HG03159 (cell line): ENCODE data around the gene EIF2D.
"Not testable (repeated sequence)": the region's sequence is repeated elsewhere in the genome, so short reads cannot be mapped to it uniquely, and the experiment has no call there.

Experiments
- ATAC-seq: cut with Tn5 transposase; IDR thresholded peaks from one replicate; pipeline ENCODE4 v1.9.1; 2021; ENCODE audit warnings: mild to moderate bottlenecking, moderate library complexity; ENCODE audit not compliant: unreplicated experiment

The EIF2D gene

DNA sequence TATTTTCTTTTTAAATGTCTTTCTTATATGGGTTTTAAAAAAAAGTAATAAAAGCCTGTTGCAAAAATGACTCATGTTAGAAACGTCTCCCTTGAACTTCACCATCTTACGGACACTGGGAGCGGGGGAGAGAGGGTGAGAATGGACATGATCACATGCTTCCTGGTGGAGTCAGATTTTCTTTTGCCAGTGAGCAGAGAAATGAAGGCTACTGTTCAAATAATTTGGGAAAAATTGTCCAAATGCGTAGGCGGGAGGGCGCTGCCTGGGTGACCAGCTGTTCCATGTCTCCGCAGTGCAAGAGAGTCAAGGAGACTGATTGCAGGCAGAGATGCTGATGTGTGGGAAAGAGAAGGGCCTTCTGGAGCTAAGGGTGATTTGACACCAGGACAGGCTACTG is 23.1 kb downstream of the EIF2D start:
- no peak for ATAC-seq

DNA sequence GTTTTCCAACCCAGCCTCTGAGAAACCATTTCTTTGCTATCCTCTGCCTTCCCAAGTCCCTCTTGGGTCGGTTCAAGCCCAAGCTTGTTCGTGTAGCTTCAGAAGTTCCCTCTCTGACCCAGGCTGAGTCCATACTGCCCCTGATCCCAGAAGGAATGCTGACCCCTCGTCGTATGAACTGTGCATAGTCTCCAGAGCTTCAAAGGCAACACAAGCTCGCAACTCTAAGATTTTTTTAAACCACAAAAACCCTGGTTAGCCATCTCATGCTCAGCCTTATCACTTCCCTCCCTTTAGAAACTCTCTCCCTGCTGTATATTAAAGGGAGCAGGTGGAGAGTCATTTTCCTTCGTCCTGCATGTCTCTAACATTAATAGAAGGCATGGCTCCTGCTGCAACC is 23.8 kb downstream of the EIF2D start:
- ATAC-seq, result no peak

DNA sequence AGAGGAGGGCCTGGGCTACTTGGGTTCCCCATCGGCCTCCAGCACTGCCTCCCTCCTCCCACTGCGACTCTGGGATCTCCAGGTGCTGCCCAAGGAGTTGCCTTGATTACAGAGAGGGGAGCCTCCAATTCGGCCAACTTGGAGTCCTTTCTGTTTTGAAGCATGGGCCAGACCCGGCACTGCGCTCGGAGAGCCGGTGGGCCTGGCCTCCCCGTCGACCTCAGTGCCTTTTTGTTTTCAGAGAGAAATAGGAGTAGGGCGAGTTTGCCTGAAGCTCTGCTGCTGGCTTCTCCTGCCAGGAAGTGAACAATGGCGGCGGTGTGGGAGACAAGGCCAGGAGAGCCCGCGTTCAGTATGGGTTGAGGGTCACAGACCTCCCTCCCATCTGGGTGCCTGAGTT is 24.4 kb downstream of the EIF2D start:
- no peak for ATAC-seq

DNA sequence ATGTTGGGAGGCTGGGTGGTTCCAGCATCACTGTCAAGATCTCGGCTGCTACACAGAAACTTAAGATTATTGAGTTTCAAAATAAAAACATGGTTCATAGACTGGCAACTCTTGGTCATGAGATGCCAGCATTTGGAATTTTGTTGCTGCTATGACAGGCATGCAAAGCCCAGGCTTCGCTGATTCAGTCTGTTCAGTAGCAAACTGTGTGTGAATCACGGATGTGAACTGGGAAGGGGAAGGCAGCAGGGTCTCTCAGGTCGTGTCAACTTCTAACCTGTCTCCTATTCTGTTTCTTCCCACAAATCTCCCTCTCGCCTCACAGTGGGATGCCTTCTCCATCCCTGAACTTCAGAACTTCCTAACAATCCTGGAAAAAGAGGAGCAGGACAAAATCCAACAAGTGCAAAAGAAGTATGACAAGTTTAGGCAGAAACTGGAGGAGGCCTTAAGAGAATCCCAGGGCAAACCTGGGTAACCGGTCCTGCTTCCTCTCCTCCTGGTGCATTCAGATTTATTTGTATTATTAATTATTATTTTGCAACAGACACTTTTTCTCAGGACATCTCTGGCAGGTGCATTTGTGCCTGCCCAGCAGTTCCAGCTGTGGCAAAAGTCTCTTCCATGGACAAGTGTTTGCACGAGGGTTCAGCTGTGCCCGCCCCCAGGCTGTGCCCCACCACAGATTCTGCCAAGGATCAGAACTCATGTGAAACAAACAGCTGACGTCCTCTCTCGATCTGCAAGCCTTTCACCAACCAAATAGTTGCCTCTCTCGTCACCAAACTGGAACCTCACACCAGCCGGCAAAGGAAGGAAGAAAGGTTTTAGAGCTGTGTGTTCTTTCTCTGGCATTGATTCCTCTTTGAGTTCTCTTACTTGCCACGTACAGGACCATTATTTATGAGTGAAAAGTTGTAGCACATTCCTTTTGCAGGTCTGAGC is 25.5 kb downstream of the EIF2D start:
- ATAC-seq, result no peak

DNA sequence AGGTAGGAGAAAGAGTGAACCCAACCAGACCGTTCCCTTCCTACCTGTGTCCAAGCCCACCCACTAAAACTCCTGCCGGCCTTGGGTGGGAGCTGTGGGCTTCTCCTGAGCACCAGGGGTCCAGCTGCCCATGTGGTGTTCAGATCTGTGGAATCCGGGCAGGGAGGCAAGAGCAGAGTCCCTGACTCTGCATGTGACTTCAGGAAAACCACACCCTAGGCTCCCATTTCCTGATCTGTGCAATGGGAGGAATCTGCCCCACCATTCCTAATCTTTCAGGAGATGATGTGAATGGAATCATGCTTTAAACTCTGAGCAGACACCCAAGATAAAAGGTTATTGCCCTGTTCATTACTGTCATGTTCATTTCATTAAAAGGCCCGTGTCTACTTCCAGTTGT is 27.6 kb downstream of the EIF2D start:
- ATAC-seq, result no peak

DNA sequence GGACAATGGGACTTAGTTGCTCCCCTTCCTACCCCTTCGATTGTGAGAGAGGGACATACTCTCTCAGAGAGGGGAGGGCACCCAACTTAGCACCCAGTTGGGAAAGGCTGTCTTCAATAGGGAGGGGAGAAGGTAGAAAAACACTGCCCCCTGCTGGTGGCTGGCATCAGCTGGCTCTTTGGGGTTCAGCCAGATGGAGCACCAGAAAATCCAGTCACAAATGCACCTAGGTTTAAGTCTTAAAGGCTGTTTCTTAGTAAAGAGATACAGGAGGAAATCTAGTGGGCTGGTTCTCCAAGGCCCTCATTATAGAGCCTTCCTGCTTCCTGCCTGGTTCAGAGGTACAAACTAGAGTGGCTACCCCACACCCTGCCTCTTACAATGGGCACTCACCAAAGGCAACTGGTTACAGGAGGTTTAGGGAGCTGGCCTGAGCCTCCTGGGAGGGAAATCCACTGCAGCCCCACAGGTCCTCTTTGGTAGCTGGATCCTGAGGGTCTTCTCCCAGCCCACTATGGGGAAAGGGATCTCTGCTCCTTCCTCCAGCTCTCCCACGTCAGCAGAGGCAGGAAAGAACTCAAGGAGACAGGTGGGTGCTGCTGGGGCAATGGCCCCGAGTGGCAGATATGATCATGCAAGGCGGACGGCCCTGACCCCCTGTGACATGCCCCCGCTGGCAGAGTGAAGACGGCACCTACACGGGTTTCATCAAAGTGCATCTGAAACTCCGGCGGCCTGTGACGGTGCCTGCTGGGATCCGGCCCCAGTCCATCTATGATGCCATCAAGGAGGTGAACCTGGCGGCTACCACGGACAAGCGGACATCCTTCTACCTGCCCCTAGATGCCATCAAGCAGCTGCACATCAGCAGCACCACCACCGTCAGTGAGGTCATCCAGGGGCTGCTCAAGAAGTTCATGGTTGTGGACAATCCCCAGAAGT is 28.3 kb downstream of the EIF2D start:
- no peak for ATAC-seq

DNA sequence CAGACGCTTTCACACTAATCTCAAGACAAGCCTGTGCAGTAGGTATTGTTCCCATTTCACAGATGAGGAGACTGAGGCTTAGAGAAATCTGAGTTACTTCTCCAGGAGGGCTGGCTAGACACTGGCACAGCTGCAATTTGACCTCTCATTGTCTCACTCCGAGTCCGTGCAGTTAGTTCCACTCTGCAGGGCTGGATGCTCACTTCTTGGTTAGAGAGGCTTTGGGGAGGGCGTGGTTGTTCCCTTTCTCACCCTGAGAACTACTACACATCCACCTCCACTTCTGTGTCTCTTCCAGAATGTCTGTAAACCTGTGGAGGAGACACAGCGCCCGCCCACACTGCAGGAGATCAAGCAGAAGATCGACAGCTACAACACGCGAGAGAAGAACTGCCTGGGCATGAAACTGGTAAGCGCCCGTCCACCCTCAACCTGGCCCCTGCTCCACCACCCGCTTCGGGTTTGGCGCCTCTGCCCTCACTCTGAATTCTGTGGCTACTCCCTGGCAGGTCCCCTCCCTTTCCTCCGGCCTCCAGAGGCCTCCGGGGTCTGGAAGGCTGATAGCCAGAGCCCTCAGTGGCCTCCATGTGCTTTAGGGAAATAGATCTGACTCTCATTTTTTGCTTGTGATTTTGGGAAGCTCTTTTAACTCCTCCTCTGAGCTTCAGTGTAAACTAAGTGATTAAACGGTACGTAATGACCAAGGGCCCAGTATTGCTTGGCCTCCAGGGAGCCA is 29.1 kb downstream of the EIF2D start:
- ATAC-seq, result no peak

DNA sequence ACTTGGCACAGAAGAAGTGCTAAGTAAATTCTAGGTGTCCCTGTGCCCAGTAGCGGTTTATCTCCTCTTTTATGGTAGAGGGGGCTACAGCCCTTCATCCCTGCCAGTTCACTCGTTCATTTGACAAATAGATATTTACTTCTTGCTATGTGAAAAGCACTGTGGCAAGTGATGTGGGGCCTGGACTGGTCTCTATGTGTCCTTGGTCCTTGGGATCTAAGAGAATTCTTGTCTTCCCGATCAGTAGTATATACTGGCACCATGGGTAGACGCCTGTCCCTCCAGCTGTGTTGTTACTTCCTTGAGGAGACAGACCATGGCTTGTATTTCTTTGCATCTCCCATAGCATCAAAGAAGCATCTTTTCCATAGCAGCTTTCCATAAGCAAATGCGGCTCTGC is 29.7 kb downstream of the EIF2D start:
- no peak for ATAC-seq

DNA sequence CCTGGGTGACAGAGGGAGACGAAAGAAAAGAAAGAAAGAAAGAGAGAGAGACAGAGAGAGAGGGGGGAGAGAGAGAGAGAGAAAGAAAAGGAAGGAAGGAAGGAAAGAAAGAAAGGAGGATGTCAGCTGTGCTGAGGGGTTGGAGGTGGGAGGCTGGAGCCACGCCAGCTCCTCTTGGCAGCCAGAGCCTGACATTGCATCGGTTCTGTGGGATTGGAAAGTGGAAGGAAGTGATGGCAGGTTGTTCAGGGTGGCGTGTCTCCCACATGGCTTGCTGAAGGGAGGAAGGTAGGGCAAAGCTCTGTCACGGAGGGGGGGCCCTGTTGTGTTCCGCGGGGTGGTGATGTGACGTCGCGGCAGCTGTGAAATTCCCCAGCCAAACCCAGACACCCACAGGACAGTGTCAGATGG is 30.7 kb downstream of the EIF2D start:
- no peak for ATAC-seq

DNA sequence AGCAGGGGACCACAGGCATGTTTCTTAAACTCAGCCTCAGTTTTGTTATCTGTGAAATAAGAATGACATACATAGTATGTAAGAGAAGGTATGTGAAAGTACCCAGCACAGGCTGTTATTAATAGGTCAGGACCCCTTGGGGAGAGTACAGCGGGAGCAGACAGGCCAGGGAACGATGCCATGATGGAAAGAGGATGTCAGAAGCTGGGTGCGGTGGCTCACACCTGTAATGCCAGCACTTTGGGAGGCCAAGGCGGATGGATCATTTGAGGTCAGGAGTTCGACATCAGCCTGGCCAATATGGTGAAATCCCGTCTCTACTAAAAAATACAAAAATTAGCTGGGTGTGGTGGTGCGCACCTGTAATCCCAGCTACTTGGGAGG is 31.2 kb downstream of the EIF2D start:
- ATAC-seq, result not testable (repeated sequence)

DNA sequence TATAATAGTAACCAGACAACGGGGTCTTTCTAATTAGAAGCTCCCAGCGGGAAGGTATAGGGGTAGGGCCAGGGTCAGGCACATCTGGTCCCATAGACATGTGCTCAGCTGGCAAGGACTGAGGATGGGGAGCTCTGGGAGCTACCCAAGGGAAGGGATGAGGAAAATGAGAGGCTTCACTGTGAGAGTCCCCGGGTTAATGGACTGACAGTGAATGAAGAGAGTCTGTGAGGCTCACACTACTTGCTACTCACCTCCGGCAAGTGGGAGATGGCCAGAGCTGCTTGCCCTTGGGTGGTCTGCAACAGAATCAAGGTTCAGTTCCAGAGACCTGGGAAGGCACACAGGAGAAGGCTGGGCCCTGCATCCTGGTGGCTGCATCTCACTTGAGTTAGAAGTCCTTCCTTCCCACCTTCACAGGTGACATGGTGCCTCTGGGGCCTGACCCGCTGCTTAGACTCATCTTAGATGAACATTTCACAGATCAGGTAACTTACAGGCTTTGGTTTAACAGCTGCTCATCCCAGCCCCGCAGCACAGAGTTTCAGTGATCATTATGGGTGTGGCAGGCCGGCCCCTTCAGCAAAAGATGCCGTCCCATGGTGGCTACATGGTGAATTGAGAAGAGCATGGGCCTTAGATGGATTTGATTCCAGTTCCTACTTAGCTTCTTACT is 31.7 kb downstream of the EIF2D start:
- no peak for ATAC-seq

DNA sequence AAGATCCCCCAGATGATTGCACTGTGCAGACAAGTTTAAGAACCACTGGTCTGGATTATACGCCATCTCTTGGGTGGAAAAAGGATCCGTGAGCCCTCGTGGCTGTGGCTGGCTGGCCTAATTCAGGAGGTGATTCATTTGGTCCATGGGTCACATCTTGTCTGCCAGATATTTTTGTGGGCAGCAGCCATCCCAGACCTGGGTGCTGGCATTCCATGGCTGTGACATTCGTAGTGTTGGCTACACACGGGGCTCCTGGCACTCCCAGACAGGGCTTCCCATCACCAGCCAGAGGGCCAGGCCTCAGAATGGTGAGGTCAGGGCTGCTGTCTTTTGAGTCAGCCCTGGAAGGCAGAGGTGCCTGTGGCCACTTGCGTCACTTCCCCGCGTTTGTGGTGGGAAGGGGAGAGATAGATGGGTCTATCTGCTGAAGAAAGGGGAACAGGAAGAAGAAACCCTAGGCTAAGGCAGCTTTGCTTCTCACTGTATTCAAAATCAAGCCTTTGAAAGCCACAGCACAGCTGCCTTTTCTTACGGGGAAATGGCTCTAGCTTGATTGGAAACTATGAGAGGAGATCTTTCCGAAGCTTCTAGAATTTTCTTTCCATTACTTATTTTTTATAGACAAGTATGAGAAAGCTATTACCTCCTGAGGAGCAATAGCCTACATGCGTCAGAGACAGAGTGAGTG is 32.4 kb downstream of the EIF2D start:
- ATAC-seq, result peak; percentile 84

DNA sequence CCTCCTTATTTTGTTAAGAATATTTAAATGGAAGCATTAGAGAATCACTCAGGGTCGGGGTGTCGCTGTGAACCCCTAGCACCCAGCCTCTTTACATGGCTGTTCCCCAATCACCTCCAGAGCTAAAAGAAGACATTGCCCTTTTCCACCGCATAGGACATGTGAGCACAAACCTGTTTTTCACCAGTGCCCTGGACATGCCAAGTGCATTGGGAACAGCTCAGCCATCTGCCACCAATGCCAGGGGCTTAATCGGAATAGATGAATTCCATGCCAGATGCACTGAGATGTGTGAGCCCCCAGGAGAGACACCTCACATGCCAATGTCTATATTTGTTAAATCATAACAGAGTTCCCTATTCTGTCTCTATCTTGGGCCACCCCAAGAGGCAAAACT is 33.3 kb downstream of the EIF2D start:
- ATAC-seq, result no peak

DNA sequence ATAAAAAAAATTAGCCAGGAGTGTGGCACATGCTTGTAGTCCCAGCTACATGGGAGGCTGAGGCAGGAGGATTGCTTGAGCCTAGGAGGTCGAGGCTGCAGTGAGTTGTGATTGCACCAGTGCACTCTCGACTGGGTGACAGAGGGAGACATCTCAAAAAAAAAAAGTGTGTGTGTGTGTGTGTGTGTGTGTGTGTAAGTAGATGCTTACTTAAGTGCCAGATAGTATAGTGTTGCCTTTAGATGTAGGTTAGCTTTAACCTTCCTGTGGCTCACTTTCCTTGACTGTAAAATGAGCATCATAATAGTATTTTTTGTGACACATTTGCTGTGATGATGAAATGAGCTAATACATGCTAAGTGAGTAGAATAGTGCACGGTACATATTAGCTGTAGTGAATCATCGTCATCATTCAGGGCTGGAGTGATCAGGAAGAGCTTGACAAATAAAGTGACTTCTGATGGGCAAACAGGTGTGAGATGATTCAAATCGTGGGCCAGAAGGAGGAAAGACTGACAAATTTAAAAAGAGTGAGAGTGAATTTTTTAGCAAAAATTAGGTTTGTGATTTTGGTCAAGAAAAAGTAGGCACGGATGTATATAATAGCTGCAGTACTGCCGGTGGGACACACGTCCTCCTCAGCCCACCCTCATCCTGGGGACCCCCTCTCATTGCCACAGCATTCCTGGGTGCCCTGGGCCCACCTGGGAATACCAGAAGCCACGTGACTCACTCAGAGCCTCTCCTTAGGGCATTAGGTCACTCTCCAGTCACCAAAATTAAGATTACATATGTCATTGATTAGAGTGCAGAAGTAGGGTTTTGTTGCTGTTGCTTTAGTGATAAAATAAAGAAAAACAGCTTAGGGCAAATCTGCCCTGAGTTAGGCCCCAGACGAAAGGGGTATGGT is 33.9 kb downstream of the EIF2D start:
- ATAC-seq, result no peak

DNA sequence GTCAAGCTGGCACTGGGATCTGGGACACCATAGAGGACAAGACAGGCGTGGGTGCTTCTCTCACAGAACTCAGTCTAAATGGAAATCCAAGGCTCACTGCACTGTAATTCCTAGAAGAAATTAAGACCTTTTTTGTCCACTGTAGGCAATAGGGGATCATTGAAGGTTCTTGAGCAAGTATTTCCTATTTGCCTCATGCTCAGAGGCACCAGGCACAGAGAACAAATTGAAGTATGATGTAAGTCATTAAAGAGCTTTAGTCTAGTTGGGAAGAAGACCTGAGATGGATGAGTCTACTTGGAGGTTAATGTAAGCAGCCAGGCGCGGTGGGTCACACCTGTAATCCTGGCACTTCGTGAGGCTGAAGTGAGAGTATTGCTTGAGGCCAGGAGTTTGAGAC is 34.6 kb downstream of the EIF2D start:
- ATAC-seq, result no peak

DNA sequence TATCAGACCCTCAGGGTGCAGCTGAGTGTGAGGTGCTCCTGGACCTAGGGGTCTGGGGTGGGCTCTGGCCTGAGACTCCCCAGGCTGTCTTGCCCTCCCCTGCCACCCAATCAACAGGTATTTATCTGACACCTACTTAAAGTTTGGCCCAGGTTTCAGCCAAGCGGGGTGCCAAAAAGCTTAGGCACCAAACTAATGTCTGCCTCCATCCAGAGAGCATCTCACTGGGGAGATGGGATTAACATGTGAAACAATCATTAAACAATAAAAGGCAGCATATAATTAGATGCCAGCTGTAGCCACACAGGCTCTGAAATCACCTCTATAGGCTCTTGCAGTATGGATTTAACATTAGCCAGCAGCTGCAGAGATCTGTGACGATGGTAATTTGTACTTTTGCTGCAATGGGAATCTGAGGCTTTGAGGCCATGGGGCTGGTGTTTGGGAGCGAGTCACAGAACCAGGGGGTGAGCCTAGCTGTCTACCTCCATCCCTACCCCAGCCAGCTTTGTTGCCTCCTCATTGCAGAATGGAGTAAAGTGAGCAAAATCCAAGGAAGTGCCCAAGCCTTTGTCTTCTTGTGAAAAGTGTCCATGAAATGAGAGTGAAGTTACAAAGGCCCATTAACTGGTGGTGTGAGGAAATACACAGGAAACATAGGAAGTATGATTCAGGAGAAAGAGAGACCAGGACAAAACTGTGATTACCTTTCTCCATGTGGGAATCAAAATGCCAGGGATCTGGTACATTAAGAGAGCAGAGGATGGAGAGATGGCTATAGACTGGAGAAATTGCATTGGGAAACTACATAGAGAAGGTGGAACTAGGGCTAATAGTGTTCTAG is 36.1 kb downstream of the EIF2D start:
- no peak for ATAC-seq

DNA sequence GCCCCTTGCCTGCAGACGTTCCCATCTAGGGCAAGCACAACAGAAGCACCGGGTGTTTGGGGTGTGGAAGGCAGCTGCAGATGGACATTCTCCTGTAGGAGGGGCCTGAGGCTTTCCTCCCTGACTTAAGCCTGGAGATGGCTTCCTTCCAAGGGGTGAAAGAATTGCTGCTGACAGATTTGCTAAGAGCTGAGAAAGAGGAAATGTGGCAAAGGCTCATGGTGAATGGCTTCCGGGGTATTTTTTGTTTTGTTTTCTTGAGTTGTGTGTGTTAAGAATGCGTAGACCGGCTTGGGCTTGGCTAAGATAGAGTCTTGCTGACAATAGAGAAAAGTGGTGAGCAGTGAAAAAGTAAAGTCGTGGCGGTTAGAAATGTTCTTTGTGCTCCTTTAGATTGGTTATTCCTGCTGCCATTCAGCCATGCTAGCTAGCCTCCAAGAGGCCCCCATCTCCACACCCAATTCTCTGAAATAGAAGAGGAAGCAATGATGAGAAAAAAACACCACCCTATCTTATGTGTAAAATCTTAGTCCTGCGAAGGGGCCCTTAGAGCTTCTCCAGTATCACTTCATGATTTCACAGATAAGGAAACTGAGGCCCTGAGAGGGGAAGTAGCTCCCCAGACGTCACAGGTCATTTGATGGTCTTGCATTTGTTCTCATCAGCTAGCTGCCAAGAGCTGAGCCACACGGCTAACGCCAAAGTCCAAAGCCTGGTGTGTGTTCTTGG is 36.9 kb downstream of the EIF2D start:
- no peak for ATAC-seq
